H1 (cell line): ENCODE data around the gene AGBL1. TPM values are rescaled to one million over a fixed set of nuclear protein-coding genes. Genes with fewer than 3 reads are reported as not detected.
A peak's percentile ranks its signal among the peaks of the same experiment; 100 is the strongest.

Experiments used
- CTCF ChIA-PET: fragments of 300-600 bp; sonication (Branson Sonifier 250); formaldehyde crosslinking; loops from one replicate; lab custom pipeline; 2021; ENCODE audit not compliant: partially characterized antibody; lab: Charles Lee
- POLR2A ChIA-PET: fragments of 300-600 bp; sonication (Branson Sonifier 250); formaldehyde crosslinking; loops from one replicate; lab custom pipeline; 2021; ENCODE audit warnings: inconsistent platforms; ENCODE audit not compliant: partially characterized antibody; lab: Charles Lee
- DNase-seq, 2 experiments: peaks; one replicate each; pipeline versions ENCODE4 v3.0.0 to v3.0.0-alpha.2; 2010 to 2022; ENCODE audit warnings: low spot score in 2 of 2, low read depth in 1 of 2, mixed read lengths in 1 of 2
- FAIRE-seq: peaks from 2 replicates; lab custom pipeline; 2011; peaks lifted over from hg19 to GRCh38; lab: Jason Lieb, UNC
- H2AFZ ChIP-seq: 2 replicates; pipeline ENCODE4 v1.8.1; 2012; ENCODE audit warnings: low read length, inconsistent platforms
- H2AK5ac ChIP-seq: 2 replicates; pipeline ENCODE4 v1.6.1; 2013; ENCODE audit warnings: low read depth, low read length
- H2BK120ac ChIP-seq: replicated peaks from 2 replicates; pipeline ENCODE3; 2013; ENCODE audit warnings: low read depth, low read length, inconsistent platforms
- H2BK12ac ChIP-seq: 2 replicates; pipeline ENCODE4 v1.6.1; 2013; ENCODE audit warnings: low read depth, low read length
- H2BK15ac ChIP-seq: 2 replicates; pipeline ENCODE4 v1.6.1; 2013; ENCODE audit warnings: low read length
- H2BK20ac ChIP-seq: 2 replicates; pipeline ENCODE4 v1.6.1; 2013; ENCODE audit warnings: low read length
- H2BK5ac ChIP-seq: 2 replicates; pipeline ENCODE4 v1.6.1; 2013; ENCODE audit warnings: low read depth, low read length
- H3K14ac ChIP-seq: 2 replicates; pipeline ENCODE4 v1.6.1; 2013; ENCODE audit warnings: inconsistent platforms; ENCODE audit not compliant: insufficient read length
- H3K18ac ChIP-seq: 2 replicates; pipeline ENCODE4 v1.6.1; 2013; ENCODE audit warnings: low read length; ENCODE audit errors: extremely low read depth
- H3K23ac ChIP-seq: 2 replicates; pipeline ENCODE4 v1.6.1; 2013; ENCODE audit warnings: inconsistent platforms; ENCODE audit not compliant: insufficient read length
- H3K23me2 ChIP-seq: 2 replicates; pipeline ENCODE4 v1.6.1; 2013; ENCODE audit warnings: low read depth, low read length
- H3K27ac ChIP-seq: 2 replicates; pipeline ENCODE4 v1.6.1; 2011; ENCODE audit warnings: low read depth, low read length, inconsistent platforms
- H3K27me3 ChIP-seq, 4 experiments: replicated peaks in 1 of 4; 1 replicate in 1 of 4; 2 replicates in 3 of 4; pipeline versions ENCODE4 v1.6.1 to v1.8.1; 2011 to 2013; ENCODE audit warnings: low read length in 3 of 4, mild to moderate bottlenecking in 3 of 4, inconsistent platforms in 2 of 4, mixed read lengths in 2 of 4, moderate library complexity in 1 of 4; ENCODE audit not compliant: control insufficient read depth in 3 of 4, insufficient read depth in 3 of 4; ENCODE audit errors: extremely low read depth in 1 of 4
- H3K36me3 ChIP-seq, 4 experiments: 2 replicates each; pipeline versions ENCODE4 v1.6.1 to v1.8.1; 2011 to 2013; ENCODE audit warnings: mild to moderate bottlenecking in 4 of 4, low read length in 3 of 4, moderate library complexity in 2 of 4, control low read depth in 1 of 4, inconsistent platforms in 1 of 4; ENCODE audit not compliant: insufficient read depth in 4 of 4, control insufficient read depth in 2 of 4
- H3K4ac ChIP-seq: replicated peaks from 2 replicates; pipeline ENCODE3; 2013; ENCODE audit warnings: low read length, low read depth, mixed read lengths, inconsistent platforms; ENCODE audit not compliant: insufficient read length
- H3K4me1 ChIP-seq, 4 experiments: replicated peaks in 1 of 4; 1 replicate in 1 of 4; 2 replicates in 3 of 4; pipeline versions ENCODE4 v1.6.1 to v1.8.1; 2011 to 2013; ENCODE audit warnings: low read length in 3 of 4, inconsistent platforms in 2 of 4, mixed read lengths in 1 of 4; ENCODE audit not compliant: insufficient read depth in 4 of 4, control insufficient read depth in 3 of 4
- H3K4me2 ChIP-seq, 2 experiments: 2 replicates each; pipeline versions ENCODE4 v1.6.1 to v1.8.1; 2011 to 2013; ENCODE audit warnings: low read depth in 2 of 2, low read length in 2 of 2, control low read depth in 1 of 2, inconsistent platforms in 1 of 2, mild to moderate bottlenecking in 1 of 2; ENCODE audit not compliant: insufficient read depth in 1 of 2
- H3K4me3 ChIP-seq, 4 experiments: fragments of 200-600, 300-600 bp in 1 of 4; sonication (generic), shearing (Covaris generic), sonication (Bioruptor Twin) in 1 of 4; 2 replicates each; pipeline versions ENCODE4 v1.5.1 to v1.8.1; 2011 to 2016; ENCODE audit warnings: low read length in 4 of 4, low read depth in 3 of 4, control low read depth in 2 of 4, inconsistent platforms in 2 of 4, mild to moderate bottlenecking in 2 of 4, mixed read lengths in 1 of 4, moderate library complexity in 1 of 4; ENCODE audit not compliant: insufficient read depth in 2 of 4; ENCODE audit errors: extremely low read depth in 1 of 4
- H3K56ac ChIP-seq: replicated peaks from 2 replicates; pipeline ENCODE3; 2013; ENCODE audit warnings: low read depth, mild to moderate bottlenecking, mixed read lengths, low read length, inconsistent platforms; ENCODE audit not compliant: insufficient read length
- H3K79me1 ChIP-seq: 2 replicates; pipeline ENCODE4 v1.6.1; 2013; ENCODE audit warnings: low read depth, low read length, control low read depth
- H3K79me2 ChIP-seq, 2 experiments: 2 replicates each; pipeline versions ENCODE4 v1.6.1 to v1.8.1; 2012 to 2013; ENCODE audit warnings: low read length in 2 of 2, mild to moderate bottlenecking in 2 of 2, inconsistent platforms in 1 of 2; ENCODE audit not compliant: insufficient read depth in 2 of 2, control insufficient read depth in 1 of 2
- H3K9ac ChIP-seq, 4 experiments: replicated peaks in 1 of 4; 1 replicate in 1 of 4; 2 replicates in 3 of 4; pipeline versions ENCODE4 v1.6.1 to v1.8.1; 2011 to 2013; ENCODE audit warnings: low read depth in 3 of 4, low read length in 3 of 4, control low read depth in 2 of 4, mild to moderate bottlenecking in 2 of 4, moderate library complexity in 2 of 4, inconsistent platforms in 1 of 4; ENCODE audit errors: extremely low read depth in 1 of 4
- H3K9me3 ChIP-seq, 2 experiments: 2 replicates each; pipeline versions ENCODE4 v1.6.1 to v1.8.1; 2012 to 2013; ENCODE audit warnings: mild to moderate bottlenecking in 2 of 2, moderate library complexity in 2 of 2, control low read depth in 1 of 2, inconsistent platforms in 1 of 2, low read depth in 1 of 2, low read length in 1 of 2, mixed read lengths in 1 of 2; ENCODE audit not compliant: insufficient read depth in 2 of 2
- H4K20me1 ChIP-seq, 2 experiments: replicated peaks in 1 of 2; 2 replicates each; pipeline versions ENCODE3 to v1.8.1; 2011 to 2013; ENCODE audit warnings: inconsistent platforms in 2 of 2, low read length in 2 of 2, mild to moderate bottlenecking in 1 of 2; ENCODE audit not compliant: insufficient read depth in 2 of 2, control insufficient read depth in 1 of 2
- H4K5ac ChIP-seq: 2 replicates; pipeline ENCODE4 v1.6.1; 2013; ENCODE audit warnings: low read length, low read depth, mixed read lengths, inconsistent platforms; ENCODE audit not compliant: insufficient read length
- H4K8ac ChIP-seq: 2 replicates; pipeline ENCODE4 v1.8.0; 2013; ENCODE audit warnings: mild to moderate bottlenecking, moderate library complexity, low read length, inconsistent platforms; ENCODE audit not compliant: insufficient read depth; ENCODE audit errors: extremely low read depth
- H4K91ac ChIP-seq: replicated peaks from 2 replicates; pipeline ENCODE3; 2013; ENCODE audit warnings: low read length, mixed read lengths, inconsistent platforms; ENCODE audit not compliant: insufficient read length
- BACH1 ChIP-seq: IDR thresholded peaks from 2 replicates; pipeline ENCODE4 v1.6.1; 2012; ENCODE audit warnings: low read length, improper control_type of control experiment
- EGR1 ChIP-seq: IDR thresholded peaks from 2 replicates; pipeline ENCODE4 v1.6.1; 2011; ENCODE audit warnings: low read depth, low read length, borderline replicate concordance
- MAFK ChIP-seq: IDR thresholded peaks from 2 replicates; pipeline ENCODE4 v1.6.1; 2012; ENCODE audit warnings: low read depth, mild to moderate bottlenecking, improper control_type of control experiment, low read length
- POLR2AphosphoS5 ChIP-seq: IDR thresholded peaks from 2 replicates; pipeline ENCODE4 v1.6.1; 2011; ENCODE audit warnings: low read depth, low read length
- TAF1 ChIP-seq: IDR thresholded peaks from 2 replicates; pipeline ENCODE4 v1.6.1; 2011; ENCODE audit warnings: mild to moderate bottlenecking, low read depth, low read length
- TBP ChIP-seq: IDR thresholded peaks from 2 replicates; pipeline ENCODE4 v1.6.1; 2011; ENCODE audit warnings: low read depth, low read length, improper control_type of control experiment
- TEAD4 ChIP-seq: IDR thresholded peaks from 2 replicates; pipeline ENCODE4 v1.6.1; 2012; ENCODE audit warnings: low read depth, low read length, inconsistent platforms, mixed read lengths
- WGBS, 2 experiments: shearing (Covaris generic) in 1 of 2; methylation state at CpG; one replicate each; pipeline versions ENCODE4 v1.1.6 to v1.1.7; 2013 to 2015; ENCODE audit warnings: low lambda C conversion rate in 2 of 2, mixed read lengths in 2 of 2, inconsistent platforms in 1 of 2, low coverage in 1 of 2, missing lambda C conversion rate in 1 of 2; ENCODE audit not compliant: insufficient replicate concordance in 2 of 2, insufficient coverage in 1 of 2, insufficient read length in 1 of 2; ENCODE audit errors: extremely low coverage in 1 of 2, missing lambda C conversion rate in 1 of 2; 5-methylcytosine and 5-hydroxymethylcytosine counted together
- polyA plus RNA-seq, 7 experiments: library from polyadenylated mRNA; depleted of rRNA in 3 of 7; stranded (reverse) in 5 of 7; unstranded in 2 of 7; fragments of >200 nt in 5 of 7; fragments of 200-250 nt in 2 of 7; gene quantifications; 1 replicate in 5 of 7; 2 replicates in 1 of 7; 4 replicates in 1 of 7; pipeline versions ENCODE4 v1.2.1 to v1.2.3, GENCODE V29; 2011 to 2013; ENCODE audit warnings: missing spikeins in 2 of 7, mixed read lengths in 2 of 7
- total RNA-seq: library from RNA; stranded (reverse); fragmentation: NEBNext Ultra II Directional; extraction: Animal tissue kit (Norgen Biotek cat#: 25700); gene quantifications from 2 replicates; pipeline ENCODE4 v1.2.1, GENCODE V29; 2021

Gene AGBL1
- total and polyA plus RNA-seq, 2 of the 8 experiments (the other 6 are each of a cell fraction or from before 2014, with no cell fraction given): not detected

DNA sequence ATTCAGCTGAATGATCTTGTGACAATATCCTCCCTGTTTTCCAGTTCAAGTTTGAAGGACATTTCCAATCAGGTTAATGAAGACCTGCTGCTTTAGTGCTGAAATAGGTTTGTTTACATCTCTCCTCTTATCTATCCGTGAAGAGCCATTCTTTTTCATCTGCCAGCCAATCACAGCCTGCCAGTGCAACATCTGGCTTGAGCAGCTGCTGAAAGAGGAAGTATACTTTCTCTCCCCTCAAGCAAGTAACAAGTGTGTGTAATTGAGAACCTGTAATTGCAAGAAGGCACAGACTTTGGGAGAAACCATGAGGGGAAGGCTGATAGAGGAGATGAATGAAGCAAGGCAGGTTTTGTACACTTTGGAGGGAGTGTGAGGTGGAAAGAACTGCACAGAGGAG, 404.3 kb downstream of the AGBL1 start:
- peak overlapping the region; percentile 71 for H2AFZ ChIP-seq
- no peaks in the 10 kb centered on the region for H3K79me1 ChIP-seq
- FAIRE-seq: no peak
- TF ChIP-seq BACH1 (no peak), TBP (no peak), TEAD4 (no peak), EGR1 (no peak), POLR2AphosphoS5 (no peak), TAF1 (no peak), MAFK (no peak)
- no peaks in the 10 kb centered on the region for H3K79me2 ChIP-seq
- H2BK5ac ChIP-seq: no peak overlapping the region
- no peak overlapping the region for H2BK12ac ChIP-seq
- no peak overlapping the region for H2BK20ac ChIP-seq
- no peaks in the 10 kb centered on the region for H4K20me1 ChIP-seq
- ChIA-PET CTCF (interaction anchor here (0.9 kb wide), 1 partner anchor 15 kb away, joined by 3 read pairs; no protein-coding TSS in a partner anchor), POLR2A (no interaction called here)
- H3K36me3 ChIP-seq: no peaks in the 10 kb centered on the region
- H3K27ac ChIP-seq: no peak overlapping the region
- no peak overlapping the region for H3K4ac ChIP-seq
- no peaks in the 10 kb centered on the region for H3K27me3 ChIP-seq
- H3K9ac ChIP-seq: no peak overlapping the region
- H2BK15ac ChIP-seq: no peak overlapping the region
- no peak for DNase-seq
- no peak overlapping the region for H3K4me2 ChIP-seq
- no peak overlapping the region for H4K91ac ChIP-seq
- no peak overlapping the region for H4K8ac ChIP-seq
- H4K5ac ChIP-seq: no peak overlapping the region
- H3K56ac ChIP-seq: no peak overlapping the region
- peaks cover 0 to 2% of the 10 kb centered on the region in 2 experiments; a peak in 1 of 4 replicates for H3K9me3 ChIP-seq
- H3K4me3 ChIP-seq: no peak overlapping the region
- H3K23me2 ChIP-seq: no peaks in the 10 kb centered on the region
- no peak overlapping the region for H3K18ac ChIP-seq
- H3K14ac ChIP-seq: no peak overlapping the region
- no peak overlapping the region for H2BK120ac ChIP-seq
- 64% methylated on average over 1 of the region's 1 CpG; no CpG with 5 or more reads in 1 of the 2 experiments for WGBS, 2 experiments
- H3K4me1 ChIP-seq: no peaks in the 10 kb centered on the region
- H2AK5ac ChIP-seq: no peak overlapping the region
- H3K23ac ChIP-seq: no peak overlapping the region
